SU-DHL-6 (cell line): Measurements from ENCODE around the gene NCKIPSD.
"Not testable (repeated sequence)": the region's sequence is repeated elsewhere in the genome, so short reads cannot be mapped to it uniquely, and the experiment has no call there.

Source experiments
- CTCF ChIP-seq: fragments of 200-600 bp; sonication (generic); IDR thresholded peaks from one replicate; pipeline ENCODE4 v1.5.1; 2017; ENCODE audit warnings: antibody characterized with exemption, mild to moderate bottlenecking, low read length, moderate library complexity; ENCODE audit not compliant: insufficient read depth, poor library complexity, severe bottlenecking
- EZH2phosphoT487 ChIP-seq: fragments of 200-600 bp; sonication (generic), shearing (Covaris generic); conservative IDR thresholded peaks from 2 replicates; pipeline ENCODE4 v1.6.1; 2018; ENCODE audit warnings: mild to moderate bottlenecking, antibody characterized with exemption, low read length, moderate library complexity, mixed read lengths

DNA sequence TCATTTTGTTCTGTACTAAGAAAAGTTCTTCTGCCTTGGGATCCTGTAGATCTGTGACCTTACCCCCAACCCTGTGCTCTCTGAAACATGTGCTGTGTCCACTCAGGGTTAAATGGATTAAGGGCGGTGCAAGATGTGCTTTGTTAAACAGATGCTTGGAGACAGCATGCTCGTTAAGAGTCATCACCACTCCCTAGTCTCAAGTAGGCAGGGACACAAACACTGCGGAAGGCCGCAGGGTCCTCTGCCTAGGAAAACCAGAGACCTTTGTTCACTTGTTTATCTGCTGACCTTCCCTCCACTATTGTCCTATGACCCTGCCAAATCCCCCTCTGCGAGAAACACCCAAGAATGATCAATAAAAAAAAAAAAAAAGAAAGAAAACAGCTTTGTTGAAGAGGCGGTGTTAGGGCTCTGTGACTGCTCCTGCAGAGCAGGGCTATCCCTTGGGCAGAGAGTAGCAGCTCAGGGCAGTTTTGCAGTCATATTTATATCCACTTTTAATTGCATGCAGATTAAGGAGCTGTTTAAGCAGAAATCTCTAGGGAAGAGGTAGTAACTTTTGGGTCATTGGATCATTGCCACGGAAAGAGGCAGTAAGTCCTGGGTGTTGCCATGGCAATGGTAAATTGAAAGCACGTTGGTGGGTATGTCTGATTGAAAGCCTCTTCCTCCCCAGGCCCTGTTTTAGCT, 49.5 kb upstream of the NCKIPSD start:
- TF ChIP-seq CTCF, EZH2phosphoT487: not testable (repeated sequence)
